SU-DHL-6 (cell line): Measurements from ENCODE around the gene GFOD1.

Source experiments
- H2AFZ ChIP-seq: fragments of 200-600 bp; sonication (generic); 2 replicates; pipeline ENCODE4 v1.6.1; 2014; ENCODE audit warnings: low read depth, mild to moderate bottlenecking, moderate library complexity, mixed read lengths, antibody characterized with exemption, low read length; ENCODE audit not compliant: severe bottlenecking
- H3F3A ChIP-seq: fragments of 200-600 bp; shearing (Covaris generic); 2 replicates; pipeline ENCODE4 v1.6.0; 2016; ENCODE audit warnings: antibody characterized with exemption, mild to moderate bottlenecking; ENCODE audit not compliant: insufficient read depth
- H3K27ac ChIP-seq: fragments of 200-600 bp; sonication (generic); 2 replicates; pipeline ENCODE4 v1.5.1; 2016; ENCODE audit warnings: low read depth, mild to moderate bottlenecking, low read length, moderate library complexity, mixed read lengths
- H3K27me3 ChIP-seq: fragments of 200-600 bp; sonication (generic), shearing (Covaris generic); 2 replicates; pipeline ENCODE4 v1.6.0; 2014; ENCODE audit warnings: mild to moderate bottlenecking, low read length
- H3K36me3 ChIP-seq: fragments of 200-600 bp; sonication (generic); 2 replicates; pipeline ENCODE4 v1.6.1; 2014; ENCODE audit warnings: mild to moderate bottlenecking, low read length, mixed read lengths
- H3K4me2 ChIP-seq: fragments of 300-600, 200-600 bp; shearing (Covaris generic), sonication (generic); 2 replicates; pipeline ENCODE4 v1.6.0; 2014; ENCODE audit warnings: low read length, low read depth, mild to moderate bottlenecking; ENCODE audit not compliant: poor library complexity, severe bottlenecking
- H3K4me3 ChIP-seq: fragments of 200-600 bp; sonication (generic); 2 replicates; pipeline ENCODE4 v1.5.1; 2014; ENCODE audit warnings: antibody characterized with exemption, low read length, mild to moderate bottlenecking, mixed read lengths; ENCODE audit not compliant: insufficient read depth, poor library complexity, severe bottlenecking
- H3K79me2 ChIP-seq: fragments of 200-600 bp; sonication (generic); 2 replicates; pipeline ENCODE4 v1.6.1; 2014; ENCODE audit warnings: mild to moderate bottlenecking, low read length, moderate library complexity; ENCODE audit not compliant: insufficient read depth
- H3K9ac ChIP-seq: fragments of 200-600 bp; sonication (generic); 2 replicates; pipeline ENCODE4 v1.7.0; 2014; ENCODE audit warnings: mild to moderate bottlenecking, low read length
- H3K9me2 ChIP-seq: fragments of 200-600 bp; sonication (generic); replicated peaks from 2 replicates; pipeline ENCODE4 v1.6.1; 2014; ENCODE audit warnings: low read length; ENCODE audit not compliant: insufficient read depth
- H3K9me3 ChIP-seq: fragments of 200-600 bp; sonication (generic); 2 replicates; pipeline ENCODE4 v1.6.1; 2014; ENCODE audit warnings: low read length, mixed read lengths; ENCODE audit not compliant: insufficient read depth
- H4K20me1 ChIP-seq: fragments of 200-600 bp; sonication (generic); 2 replicates; pipeline ENCODE4 v1.6.1; 2014; ENCODE audit warnings: low read depth, mild to moderate bottlenecking, antibody characterized with exemption, low read length, moderate library complexity, mixed read lengths
- EZH2phosphoT487 ChIP-seq: fragments of 200-600 bp; sonication (generic), shearing (Covaris generic); conservative IDR thresholded peaks from 2 replicates; pipeline ENCODE4 v1.6.1; 2018; ENCODE audit warnings: mild to moderate bottlenecking, antibody characterized with exemption, low read length, moderate library complexity, mixed read lengths
- TF ChIP-seq, protein P1 (sequence below): fragments of 200-600 bp; sonication (generic); IDR thresholded peaks from one replicate; pipeline ENCODE4 v1.5.1; 2017; ENCODE audit warnings: antibody characterized with exemption, mild to moderate bottlenecking, low read length, moderate library complexity; ENCODE audit not compliant: insufficient read depth, poor library complexity, severe bottlenecking

GFOD1 gene

DNA sequence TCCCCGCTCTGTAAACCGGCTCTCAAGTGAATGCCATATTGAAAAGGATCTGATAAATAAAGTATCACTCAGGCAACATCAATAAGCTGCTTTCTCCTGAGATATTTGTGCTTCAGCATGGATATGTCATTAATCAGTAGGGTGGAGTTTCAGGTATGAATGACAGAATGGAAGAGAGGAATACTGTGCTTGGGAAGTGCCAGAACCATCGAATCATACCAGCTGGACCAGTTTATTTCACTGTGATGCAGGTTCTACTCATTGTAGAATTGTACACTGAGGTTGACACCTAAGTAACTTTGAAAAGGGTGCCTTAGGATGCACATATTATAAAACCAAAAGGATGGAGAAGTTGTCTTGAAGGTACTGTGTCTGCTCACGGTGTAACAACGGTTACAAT is 141.2 kb downstream of the GFOD1 start:
- H3K9ac ChIP-seq, result no peak overlapping the region
- H3F3A ChIP-seq, result no peaks in the 10 kb centered on the region
- H2AFZ ChIP-seq, result no peak overlapping the region
- H3K27me3 ChIP-seq, result no peaks in the 10 kb centered on the region
- no peaks in the 10 kb centered on the region for H4K20me1 ChIP-seq
- no peaks in the 10 kb centered on the region for H3K9me2 ChIP-seq
- H3K79me2 ChIP-seq, result no peaks in the 10 kb centered on the region
- no peak overlapping the region for H3K4me2 ChIP-seq
- no peaks in the 10 kb centered on the region for H3K36me3 ChIP-seq
- TF ChIP-seq, protein P1, sequence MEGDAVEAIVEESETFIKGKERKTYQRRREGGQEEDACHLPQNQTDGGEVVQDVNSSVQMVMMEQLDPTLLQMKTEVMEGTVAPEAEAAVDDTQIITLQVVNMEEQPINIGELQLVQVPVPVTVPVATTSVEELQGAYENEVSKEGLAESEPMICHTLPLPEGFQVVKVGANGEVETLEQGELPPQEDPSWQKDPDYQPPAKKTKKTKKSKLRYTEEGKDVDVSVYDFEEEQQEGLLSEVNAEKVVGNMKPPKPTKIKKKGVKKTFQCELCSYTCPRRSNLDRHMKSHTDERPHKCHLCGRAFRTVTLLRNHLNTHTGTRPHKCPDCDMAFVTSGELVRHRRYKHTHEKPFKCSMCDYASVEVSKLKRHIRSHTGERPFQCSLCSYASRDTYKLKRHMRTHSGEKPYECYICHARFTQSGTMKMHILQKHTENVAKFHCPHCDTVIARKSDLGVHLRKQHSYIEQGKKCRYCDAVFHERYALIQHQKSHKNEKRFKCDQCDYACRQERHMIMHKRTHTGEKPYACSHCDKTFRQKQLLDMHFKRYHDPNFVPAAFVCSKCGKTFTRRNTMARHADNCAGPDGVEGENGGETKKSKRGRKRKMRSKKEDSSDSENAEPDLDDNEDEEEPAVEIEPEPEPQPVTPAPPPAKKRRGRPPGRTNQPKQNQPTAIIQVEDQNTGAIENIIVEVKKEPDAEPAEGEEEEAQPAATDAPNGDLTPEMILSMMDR, result no peak
- no peak for TF ChIP-seq EZH2phosphoT487
- H3K9me3 ChIP-seq, result 0 out of 2 replicates have a peak, but pooled peaks cover 8% of the 10 kb centered on the region
- H3K4me3 ChIP-seq, result no peak overlapping the region
- no peak overlapping the region for H3K27ac ChIP-seq

DNA sequence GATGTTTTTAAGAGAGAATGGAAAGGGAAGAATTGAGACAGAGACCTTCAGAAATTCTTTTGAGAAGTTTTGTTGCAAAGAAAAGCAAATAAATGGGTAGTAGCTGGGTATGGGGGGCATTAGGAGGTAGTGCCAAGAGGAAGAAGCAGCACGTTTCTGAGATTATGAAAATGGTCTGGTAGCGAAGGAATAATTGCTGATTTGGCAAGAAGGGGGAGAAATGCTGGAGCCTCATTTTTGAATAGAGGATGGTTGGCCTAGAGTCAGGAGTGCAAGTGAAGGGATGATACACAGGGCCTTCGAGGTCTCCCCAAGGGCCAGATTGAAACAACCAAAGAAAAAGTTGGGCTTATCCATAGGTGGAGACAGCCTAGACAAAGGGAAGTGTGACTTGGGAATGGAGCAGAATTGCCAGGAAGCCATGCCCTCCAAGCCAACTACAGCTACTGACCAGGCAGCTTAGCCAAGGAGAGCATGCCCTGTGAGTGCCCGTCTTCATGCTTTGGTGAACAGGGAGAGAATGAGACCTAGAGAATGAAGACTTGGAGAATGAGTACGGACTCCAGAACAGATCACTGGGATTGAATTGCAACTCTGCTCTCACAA is 144.9 kb downstream of the GFOD1 start:
- H3K9me2 ChIP-seq, result no peaks in the 10 kb centered on the region
- H3K4me2 ChIP-seq, result no peak overlapping the region
- H3K36me3 ChIP-seq, result no peaks in the 10 kb centered on the region
- 0 out of 2 replicates have a peak, but pooled peaks cover 8% of the 10 kb centered on the region for H3K9me3 ChIP-seq
- no peak overlapping the region for H3K27ac ChIP-seq
- no peaks in the 10 kb centered on the region for H3K79me2 ChIP-seq
- H3F3A ChIP-seq, result no peaks in the 10 kb centered on the region
- H3K4me3 ChIP-seq, result no peak overlapping the region
- TF ChIP-seq EZH2phosphoT487, result no peak
- TF ChIP-seq, protein P1, result no peak
- no peak overlapping the region for H3K9ac ChIP-seq
- no peak overlapping the region for H2AFZ ChIP-seq
- no peaks in the 10 kb centered on the region for H3K27me3 ChIP-seq
- H4K20me1 ChIP-seq, result no peaks in the 10 kb centered on the region

DNA sequence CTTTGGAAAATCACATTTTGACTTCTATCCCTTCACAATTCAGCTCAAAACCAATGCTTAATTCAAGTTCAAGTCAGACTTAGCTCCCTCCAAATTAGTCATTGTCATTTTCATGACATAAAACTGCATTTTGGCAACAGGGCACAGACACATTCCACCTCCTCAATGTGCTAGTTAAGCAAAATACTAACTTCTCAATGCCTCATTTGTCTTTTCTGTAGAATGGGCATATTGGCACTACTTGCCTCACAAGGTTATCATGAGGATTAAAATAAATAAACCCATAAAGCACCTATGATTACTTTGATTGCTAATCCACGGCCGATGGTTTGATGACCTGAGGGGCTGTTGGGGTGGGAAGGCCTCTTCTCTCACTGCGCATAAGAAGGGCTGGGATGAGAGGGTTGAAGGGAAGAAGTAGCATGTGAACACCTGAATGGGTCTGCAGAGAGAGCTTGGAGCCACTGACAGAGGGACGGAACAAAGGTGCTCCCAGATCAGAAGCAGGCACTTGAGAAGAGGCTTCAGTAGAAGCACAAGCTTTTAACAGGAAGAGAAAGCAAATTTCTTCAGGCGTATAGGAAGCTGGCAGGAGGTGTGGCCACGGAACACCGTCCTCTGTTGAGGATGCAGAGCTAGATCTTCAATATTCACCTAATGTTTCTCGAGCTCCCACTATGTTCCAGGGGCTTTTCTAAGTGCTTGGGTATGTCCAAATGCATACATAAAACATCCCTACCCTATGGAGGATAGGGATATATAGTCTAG is 147.4 kb downstream of the GFOD1 start:
- no peak overlapping the region for H2AFZ ChIP-seq
- no peak overlapping the region for H3K4me2 ChIP-seq
- H3K9me2 ChIP-seq, result no peaks in the 10 kb centered on the region
- H3K36me3 ChIP-seq, result no peaks in the 10 kb centered on the region
- H3K9ac ChIP-seq, result no peak overlapping the region
- H3F3A ChIP-seq, result no peaks in the 10 kb centered on the region
- no peaks in the 10 kb centered on the region for H4K20me1 ChIP-seq
- no peak overlapping the region for H3K27ac ChIP-seq
- no peaks in the 10 kb centered on the region for H3K27me3 ChIP-seq
- H3K4me3 ChIP-seq, result no peak overlapping the region
- TF ChIP-seq, protein P1, result no peak
- no peak for TF ChIP-seq EZH2phosphoT487
- H3K79me2 ChIP-seq, result no peaks in the 10 kb centered on the region
- H3K9me3 ChIP-seq, result 0 out of 2 replicates have a peak, but pooled peaks cover 8% of the 10 kb centered on the region
